ENCODE results near the gene PALD1.

Gene PALD1

GRCh38 chr10:70496341-70497119 lies 18.0 kb downstream of the PALD1 start:
- Histone ChIP-seq H3K36me3 (ENCODE audit: control insufficient read depth in 1 of 2, insufficient read depth in 2 of 2, low read length in 2 of 2) (no peaks in the 10 kb centered on the region), H3K27me3 (ENCODE audit: control insufficient read depth in 1 of 2, insufficient read depth in 2 of 2, low read length in 2 of 2) (no peaks in the 10 kb centered on the region), H3K9ac (ENCODE audit: low read depth in 1 of 2, low read length in 2 of 2) (no peak overlapping the region), H3K9me3 (ENCODE audit: control insufficient read depth in 1 of 2, low read length in 2 of 2) (no peaks in the 10 kb centered on the region), H3K4me1 (ENCODE audit: control insufficient read depth in 1 of 2, insufficient read depth in 2 of 2, low read length in 2 of 2) (peaks cover 16 to 33% of the 10 kb centered on the region in 2 donors), H3K4me3 (ENCODE audit: low read depth in 1 of 2, low read length in 2 of 2) (no peak overlapping the region), H3K27ac (ENCODE audit: low read depth, low read length) (no peak overlapping the region)

- H3K36me3 ChIP-seq (ENCODE audit: control insufficient read depth in 1 of 2, insufficient read depth in 2 of 2, low read length in 2 of 2), result no peaks in the 10 kb centered on the region
- no peak overlapping the region for H3K4me3 ChIP-seq (ENCODE audit: low read depth in 1 of 2, low read length in 2 of 2)
- no peak overlapping the region for H3K27ac ChIP-seq (ENCODE audit: low read depth, low read length)
- H3K9ac ChIP-seq (ENCODE audit: low read depth in 1 of 2, low read length in 2 of 2), result no peak overlapping the region
- peaks cover 16 to 33% of the 10 kb centered on the region in 2 donors for H3K4me1 ChIP-seq (ENCODE audit: control insufficient read depth in 1 of 2, insufficient read depth in 2 of 2, low read length in 2 of 2)
- H3K9me3 ChIP-seq (ENCODE audit: control insufficient read depth in 1 of 2, low read length in 2 of 2), result no peaks in the 10 kb centered on the region
- H3K27me3 ChIP-seq (ENCODE audit: control insufficient read depth in 1 of 2, insufficient read depth in 2 of 2, low read length in 2 of 2), result no peaks in the 10 kb centered on the region
Observed at GRCh38 chr10:70497120-70497545, 18.6 kb downstream of the PALD1 start.

GRCh38 chr10:70498970-70499835 lies 20.6 kb downstream of the PALD1 start:
- Histone ChIP-seq H3K4me3 (ENCODE audit: low read depth in 1 of 2, low read length in 2 of 2) (no peak overlapping the region), H3K27me3 (ENCODE audit: control insufficient read depth in 1 of 2, insufficient read depth in 2 of 2, low read length in 2 of 2) (no peaks in the 10 kb centered on the region), H3K9me3 (ENCODE audit: control insufficient read depth in 1 of 2, low read length in 2 of 2) (no peaks in the 10 kb centered on the region), H3K9ac (ENCODE audit: low read depth in 1 of 2, low read length in 2 of 2) (no peak overlapping the region), H3K4me1 (ENCODE audit: control insufficient read depth in 1 of 2, insufficient read depth in 2 of 2, low read length in 2 of 2) (peaks cover 10 to 22% of the 10 kb centered on the region in 2 donors), H3K27ac (ENCODE audit: low read depth, low read length) (no peak overlapping the region), H3K36me3 (ENCODE audit: control insufficient read depth in 1 of 2, insufficient read depth in 2 of 2, low read length in 2 of 2) (no peaks in the 10 kb centered on the region)

- no peak overlapping the region for H3K27ac ChIP-seq (ENCODE audit: low read depth, low read length)
Observed at GRCh38 chr10:70499836-70500167, 21.2 kb downstream of the PALD1 start.

GRCh38 chr10:70500368-70500767 lies 21.8 kb downstream of the PALD1 start:
- no peak overlapping the region for H3K27ac ChIP-seq (ENCODE audit: low read depth, low read length)

More at GRCh38 chr10:70499836-70500167, 21.2 kb downstream of the PALD1 start:
- Histone ChIP-seq H3K9me3 (ENCODE audit: control insufficient read depth in 1 of 2, low read length in 2 of 2) (no peaks in the 10 kb centered on the region), H3K36me3 (ENCODE audit: control insufficient read depth in 1 of 2, insufficient read depth in 2 of 2, low read length in 2 of 2) (no peaks in the 10 kb centered on the region), H3K27me3 (ENCODE audit: control insufficient read depth in 1 of 2, insufficient read depth in 2 of 2, low read length in 2 of 2) (no peaks in the 10 kb centered on the region), H3K4me1 (ENCODE audit: control insufficient read depth in 1 of 2, insufficient read depth in 2 of 2, low read length in 2 of 2) (peaks cover 7 to 17% of the 10 kb centered on the region in 2 donors), H3K9ac (ENCODE audit: low read depth in 1 of 2, low read length in 2 of 2) (no peak overlapping the region), H3K4me3 (ENCODE audit: low read depth in 1 of 2, low read length in 2 of 2) (no peak overlapping the region)

GRCh38 chr10:70500812-70501301 lies 22.3 kb downstream of the PALD1 start:
- Histone ChIP-seq H3K9me3 (ENCODE audit: control insufficient read depth in 1 of 2, low read length in 2 of 2) (no peaks in the 10 kb centered on the region), H3K36me3 (ENCODE audit: control insufficient read depth in 1 of 2, insufficient read depth in 2 of 2, low read length in 2 of 2) (no peaks in the 10 kb centered on the region), H3K9ac (ENCODE audit: low read depth in 1 of 2, low read length in 2 of 2) (no peak overlapping the region), H3K27ac (ENCODE audit: low read depth, low read length) (no peak overlapping the region), H3K4me3 (ENCODE audit: low read depth in 1 of 2, low read length in 2 of 2) (no peak overlapping the region), H3K4me1 (ENCODE audit: control insufficient read depth in 1 of 2, insufficient read depth in 2 of 2, low read length in 2 of 2) (peaks cover 7 to 14% of the 10 kb centered on the region in 2 donors), H3K27me3 (ENCODE audit: control insufficient read depth in 1 of 2, insufficient read depth in 2 of 2, low read length in 2 of 2) (no peaks in the 10 kb centered on the region)

More at GRCh38 chr10:70500368-70500767, 21.8 kb downstream of the PALD1 start:
- Histone ChIP-seq H3K4me1 (ENCODE audit: control insufficient read depth in 1 of 2, insufficient read depth in 2 of 2, low read length in 2 of 2) (peaks cover 7 to 14% of the 10 kb centered on the region in 2 donors), H3K27me3 (ENCODE audit: control insufficient read depth in 1 of 2, insufficient read depth in 2 of 2, low read length in 2 of 2) (no peaks in the 10 kb centered on the region), H3K9ac (ENCODE audit: low read depth in 1 of 2, low read length in 2 of 2) (no peak overlapping the region), H3K9me3 (ENCODE audit: control insufficient read depth in 1 of 2, low read length in 2 of 2) (no peaks in the 10 kb centered on the region), H3K36me3 (ENCODE audit: control insufficient read depth in 1 of 2, insufficient read depth in 2 of 2, low read length in 2 of 2) (no peaks in the 10 kb centered on the region), H3K4me3 (ENCODE audit: low read depth in 1 of 2, low read length in 2 of 2) (no peak overlapping the region)

GRCh38 chr10:70502406-70502805 lies 23.8 kb downstream of the PALD1 start:
- H3K27ac ChIP-seq (ENCODE audit: low read depth, low read length), result no peak overlapping the region

GRCh38 chr10:70503776-70504175 lies 25.2 kb downstream of the PALD1 start:
- no peaks in the 10 kb centered on the region for H3K27me3 ChIP-seq (ENCODE audit: control insufficient read depth in 1 of 2, insufficient read depth in 2 of 2, low read length in 2 of 2)
- no peak overlapping the region for H3K9ac ChIP-seq (ENCODE audit: low read depth in 1 of 2, low read length in 2 of 2)
- peaks cover 14 to 20% of the 10 kb centered on the region in 2 donors for H3K4me1 ChIP-seq (ENCODE audit: control insufficient read depth in 1 of 2, insufficient read depth in 2 of 2, low read length in 2 of 2)
- no peak overlapping the region for H3K4me3 ChIP-seq (ENCODE audit: low read depth in 1 of 2, low read length in 2 of 2)
- no peaks in the 10 kb centered on the region for H3K9me3 ChIP-seq (ENCODE audit: control insufficient read depth in 1 of 2, low read length in 2 of 2)
- no peak overlapping the region for H3K27ac ChIP-seq (ENCODE audit: low read depth, low read length)
- H3K36me3 ChIP-seq (ENCODE audit: control insufficient read depth in 1 of 2, insufficient read depth in 2 of 2, low read length in 2 of 2), result no peaks in the 10 kb centered on the region

More at GRCh38 chr10:70502406-70502805, 23.8 kb downstream of the PALD1 start:
- H3K36me3 ChIP-seq (ENCODE audit: control insufficient read depth in 1 of 2, insufficient read depth in 2 of 2, low read length in 2 of 2), result no peaks in the 10 kb centered on the region
- H3K4me1 ChIP-seq (ENCODE audit: control insufficient read depth in 1 of 2, insufficient read depth in 2 of 2, low read length in 2 of 2), result peaks cover 7 to 14% of the 10 kb centered on the region in 2 donors
- H3K27me3 ChIP-seq (ENCODE audit: control insufficient read depth in 1 of 2, insufficient read depth in 2 of 2, low read length in 2 of 2), result no peaks in the 10 kb centered on the region
- H3K4me3 ChIP-seq (ENCODE audit: low read depth in 1 of 2, low read length in 2 of 2), result no peak overlapping the region
- H3K9ac ChIP-seq (ENCODE audit: low read depth in 1 of 2, low read length in 2 of 2), result no peak overlapping the region
- no peaks in the 10 kb centered on the region for H3K9me3 ChIP-seq (ENCODE audit: control insufficient read depth in 1 of 2, low read length in 2 of 2)

GRCh38 chr10:70504521-70505358 lies 26.2 kb downstream of the PALD1 start:
- Histone ChIP-seq H3K9me3 (ENCODE audit: control insufficient read depth in 1 of 2, low read length in 2 of 2) (no peaks in the 10 kb centered on the region), H3K4me3 (ENCODE audit: low read depth in 1 of 2, low read length in 2 of 2) (no peak overlapping the region), H3K36me3 (ENCODE audit: control insufficient read depth in 1 of 2, insufficient read depth in 2 of 2, low read length in 2 of 2) (no peaks in the 10 kb centered on the region), H3K4me1 (ENCODE audit: control insufficient read depth in 1 of 2, insufficient read depth in 2 of 2, low read length in 2 of 2) (peaks cover 22 to 23% of the 10 kb centered on the region in 2 donors), H3K27ac (ENCODE audit: low read depth, low read length) (no peak overlapping the region), H3K9ac (ENCODE audit: low read depth in 1 of 2, low read length in 2 of 2) (no peak overlapping the region), H3K27me3 (ENCODE audit: control insufficient read depth in 1 of 2, insufficient read depth in 2 of 2, low read length in 2 of 2) (no peaks in the 10 kb centered on the region)
